22Rv1 (cell line): ENCODE data around the gene OAF.

Experiments used
- CTCF ChIP-seq: fragments of 450-650 bp; IDR thresholded peaks from 2 replicates; pipeline ENCODE4 v1.5.1; 2017; ENCODE audit warnings: mild to moderate bottlenecking
- ZFX ChIP-seq: fragments of 450-650 bp; IDR thresholded peaks from 2 replicates; pipeline ENCODE4 v1.6.1; 2017; ENCODE audit warnings: antibody characterized with exemption, borderline replicate concordance

GRCh38 chr11:120229451-120230424, 18.9 kb downstream of the OAF start:
- peak; percentile 47 for TF ChIP-seq CTCF
- no peak for TF ChIP-seq ZFX
